ENCODE measurements around the gene PGM1.
"Not testable (repeated sequence)": the region's sequence is repeated elsewhere in the genome, so short reads cannot be mapped to it uniquely, and the experiment has no call there.

PGM1 gene

DNA sequence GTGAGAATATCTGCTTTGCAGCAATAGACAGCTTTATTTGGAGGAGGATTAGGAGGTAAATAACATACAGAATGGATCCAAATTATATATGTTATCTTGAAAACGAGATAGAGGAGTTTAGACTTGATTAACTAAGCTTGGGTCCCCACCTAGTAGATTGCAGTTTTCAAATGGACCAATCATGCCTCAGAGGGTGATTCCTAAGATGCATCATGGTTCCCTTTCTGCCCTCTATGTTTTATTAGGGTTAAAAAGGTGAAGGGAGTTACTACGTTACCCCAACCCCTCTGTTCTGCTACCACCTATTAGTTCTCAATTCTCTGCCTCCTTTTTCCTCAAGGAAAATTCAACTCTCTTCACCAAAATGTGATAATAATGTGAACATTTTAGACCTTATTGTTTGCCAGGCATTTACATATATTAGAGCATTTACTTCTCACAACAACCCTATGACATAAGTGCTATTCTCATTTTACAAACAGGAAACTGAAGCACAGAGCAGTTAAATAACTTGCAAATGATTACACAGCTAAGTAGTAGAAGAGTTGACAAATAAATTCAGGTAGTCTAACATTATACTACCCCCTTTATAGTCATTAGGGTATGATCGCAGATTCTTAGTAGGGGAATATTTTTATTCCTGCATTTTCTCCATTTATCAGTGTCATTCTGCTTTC lies 23.4 kb upstream of the PGM1 start:
- no peak overlapping the region for H3K27ac ChIP-seq
- no peaks in the 10 kb centered on the region for H3K36me3 ChIP-seq (replicated peaks)
- in situ Hi-C loops (cut with HindIII; ENCODE audit: low pct_ligation_motif_present, low sequenced_read_pairs): no loop called here
- no peak overlapping the region for H3K4me3 ChIP-seq (ENCODE audit: low read depth, low read length)
- H3K27me3 ChIP-seq (replicated peaks): no peaks in the 10 kb centered on the region
- TF ChIP-seq CTCF (IDR thresholded peaks at IDR 0.05; ENCODE audit: low read depth, low read length, missing control alignments): no peak
- DNase-seq: no peak

DNA sequence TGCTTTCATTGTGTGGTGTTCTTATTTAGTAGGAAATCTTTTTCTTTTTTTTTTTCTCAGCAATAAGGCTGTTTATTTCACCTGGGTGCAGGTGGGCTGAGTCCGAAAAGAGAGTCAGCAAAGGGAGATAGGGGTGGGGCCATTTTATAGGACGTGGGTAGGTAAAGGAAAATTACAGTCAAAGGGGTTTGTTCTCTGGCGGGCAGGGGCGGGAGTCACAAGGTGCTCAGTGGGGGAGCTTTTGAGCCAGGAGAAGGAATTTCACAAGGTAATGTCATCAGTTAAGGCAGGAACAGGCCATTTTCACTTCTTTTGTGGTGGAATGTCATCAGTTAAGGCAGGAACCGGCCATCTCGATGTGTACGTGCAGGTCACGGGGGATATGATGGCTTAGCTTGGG lies 20.5 kb upstream of the PGM1 start:
- DNase-seq; H3K4me3 ChIP-seq (ENCODE audit: low read depth, low read length): not testable (repeated sequence)

GRCh38 chr1:63574203-63574796 lies 18.9 kb upstream of the PGM1 start:
- in situ Hi-C loops (cut with HindIII; ENCODE audit: low pct_ligation_motif_present, low sequenced_read_pairs); H3K4me3 ChIP-seq (ENCODE audit: low read depth, low read length); H3K36me3 ChIP-seq (replicated peaks); DNase-seq; H3K27ac ChIP-seq; H3K27me3 ChIP-seq (replicated peaks): not testable (repeated sequence)

More for the DNA sequence above, 20.5 kb upstream of the PGM1 start:
- H3K27me3 ChIP-seq (replicated peaks); H3K36me3 ChIP-seq (replicated peaks); in situ Hi-C loops (cut with HindIII; ENCODE audit: low pct_ligation_motif_present, low sequenced_read_pairs); H3K27ac ChIP-seq: not testable (repeated sequence)

DNA sequence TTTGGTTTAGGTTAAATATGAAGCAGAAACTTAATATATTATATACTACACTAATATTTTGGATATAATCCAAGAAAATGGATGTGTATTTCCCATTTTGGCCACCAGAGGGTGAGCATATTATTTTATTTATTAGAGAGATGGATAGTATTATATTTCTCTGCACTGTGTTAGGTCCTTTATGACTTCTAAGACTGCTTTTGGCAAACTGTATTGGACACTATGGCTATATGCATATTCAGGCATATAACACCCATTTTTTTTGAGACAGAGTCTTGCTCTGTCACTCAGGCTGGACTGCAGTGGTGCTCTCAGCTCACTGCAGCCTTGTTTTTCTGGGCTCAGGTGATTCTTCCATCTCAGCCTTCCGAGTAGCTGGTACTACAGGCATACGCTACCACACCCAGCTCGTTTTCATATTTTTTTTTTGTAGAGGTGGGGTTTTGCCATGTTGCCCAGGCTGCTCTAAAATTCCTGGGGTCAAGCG lies 17.8 kb upstream of the PGM1 start:
- H3K4me3 ChIP-seq (ENCODE audit: low read depth, low read length): no peak overlapping the region
- in situ Hi-C loops (cut with HindIII; ENCODE audit: low pct_ligation_motif_present, low sequenced_read_pairs): no loop called here
- DNase-seq: no peak
- no peaks in the 10 kb centered on the region for H3K27me3 ChIP-seq (replicated peaks)
- H3K36me3 ChIP-seq (replicated peaks): no peaks in the 10 kb centered on the region
- peak; percentile 44 for TF ChIP-seq CTCF (IDR thresholded peaks at IDR 0.05; ENCODE audit: low read depth, low read length, missing control alignments)
- H3K27ac ChIP-seq: no peak overlapping the region

DNA sequence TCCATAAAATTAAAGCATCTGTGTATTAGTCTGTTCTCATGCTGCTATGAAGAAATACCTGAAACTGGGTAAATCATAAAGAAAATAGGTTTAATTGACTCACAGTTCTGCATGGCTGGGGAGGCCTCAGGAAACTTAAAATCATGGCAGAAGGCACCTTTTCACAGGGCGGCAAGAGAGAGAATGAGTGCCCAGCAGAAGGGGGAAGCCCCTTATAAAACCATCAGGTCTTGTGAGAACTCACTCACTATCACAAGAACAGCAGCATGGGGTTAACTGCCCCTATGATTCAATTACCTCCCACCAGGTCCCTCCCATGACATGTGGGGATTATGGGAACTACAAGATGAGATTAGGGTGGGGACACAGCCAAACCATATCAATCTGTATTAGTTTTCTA lies 6.9 kb upstream of the PGM1 start:
- H3K27me3 ChIP-seq (replicated peaks); H3K4me3 ChIP-seq (ENCODE audit: low read depth, low read length); H3K36me3 ChIP-seq (replicated peaks); H3K27ac ChIP-seq; DNase-seq; in situ Hi-C loops (cut with HindIII; ENCODE audit: low pct_ligation_motif_present, low sequenced_read_pairs): not testable (repeated sequence)

DNA sequence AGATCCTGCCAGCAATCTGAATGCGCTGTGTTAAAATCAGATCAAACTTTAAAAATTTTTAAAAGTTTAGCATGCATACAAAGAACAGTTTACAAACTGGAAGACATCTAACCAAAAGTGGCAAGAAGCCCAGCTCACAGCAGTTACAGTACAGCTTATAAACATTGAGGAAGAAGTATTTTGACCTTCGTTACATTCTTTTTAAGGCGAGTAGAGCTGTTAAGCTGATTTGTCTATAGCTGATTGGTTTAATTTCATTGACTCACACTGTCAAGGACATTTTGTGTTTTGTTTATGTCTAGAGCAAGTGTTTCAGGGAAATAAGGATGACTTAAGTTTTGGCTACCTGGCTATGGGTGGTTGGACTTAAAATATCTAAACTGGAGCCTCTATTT lies 3.0 kb upstream of the PGM1 start:
- no peaks in the 10 kb centered on the region for H3K27me3 ChIP-seq (replicated peaks)
- H3K27ac ChIP-seq: no peak overlapping the region
- TF ChIP-seq CTCF (IDR thresholded peaks at IDR 0.05; ENCODE audit: low read depth, low read length, missing control alignments): no peak
- H3K4me3 ChIP-seq (ENCODE audit: low read depth, low read length): no peak overlapping the region
- H3K36me3 ChIP-seq (replicated peaks): no peaks in the 10 kb centered on the region
- in situ Hi-C loops (cut with HindIII; ENCODE audit: low pct_ligation_motif_present, low sequenced_read_pairs): no loop called here
- no peak for DNase-seq

- DNase-seq: no peak
- no peak for TF ChIP-seq CTCF (IDR thresholded peaks at IDR 0.05; ENCODE audit: low read depth, low read length, missing control alignments)
- in situ Hi-C loops (cut with HindIII; ENCODE audit: low pct_ligation_motif_present, low sequenced_read_pairs): no loop called here
- H3K27ac ChIP-seq: no peak overlapping the region
- H3K4me3 ChIP-seq (ENCODE audit: low read depth, low read length): peak overlapping the region; percentile 81
- H3K36me3 ChIP-seq (replicated peaks): no peaks in the 10 kb centered on the region
- no peaks in the 10 kb centered on the region for H3K27me3 ChIP-seq (replicated peaks)
Observed at GRCh38 chr1:63592536-63593302, 492 bp upstream of the PGM1 start.

Data from brain microvascular endothelial cell (primary cell).